BE2C (cell line): ENCODE measurements around the gene RAPGEF6.

Experiments
- DNase-seq: peaks from one replicate; pipeline ENCODE4 v3.0.0-alpha.2; 2020
- H3K27me3 ChIP-seq: fragments of 250-450 bp; sonication (Bioruptor Pico); 2 replicates; pipeline ENCODE4 v1.5.1; 2020; ENCODE audit warnings: mild to moderate bottlenecking
- H3K36me3 ChIP-seq: fragments of 250-450 bp; sonication (Bioruptor Pico); 2 replicates; pipeline ENCODE4 v1.5.1; 2020; ENCODE audit warnings: mild to moderate bottlenecking
- H3K4me1 ChIP-seq: fragments of 250-450 bp; sonication (Bioruptor Pico); 2 replicates; pipeline ENCODE4 v1.5.1; 2020
- H3K4me3 ChIP-seq: 2 replicates; pipeline ENCODE4 v1.5.1; 2011; ENCODE audit warnings: low read depth, low read length
- H3K9me3 ChIP-seq: fragments of 250-450 bp; sonication (Bioruptor Pico); 2 replicates; pipeline ENCODE4 v1.5.1; 2020
- TF ChIP-seq, protein P1 (sequence below): IDR thresholded peaks from 2 replicates; pipeline ENCODE4 v1.5.1; 2012; ENCODE audit warnings: mild to moderate bottlenecking, low read depth, low read length

RAPGEF6 gene

DNA sequence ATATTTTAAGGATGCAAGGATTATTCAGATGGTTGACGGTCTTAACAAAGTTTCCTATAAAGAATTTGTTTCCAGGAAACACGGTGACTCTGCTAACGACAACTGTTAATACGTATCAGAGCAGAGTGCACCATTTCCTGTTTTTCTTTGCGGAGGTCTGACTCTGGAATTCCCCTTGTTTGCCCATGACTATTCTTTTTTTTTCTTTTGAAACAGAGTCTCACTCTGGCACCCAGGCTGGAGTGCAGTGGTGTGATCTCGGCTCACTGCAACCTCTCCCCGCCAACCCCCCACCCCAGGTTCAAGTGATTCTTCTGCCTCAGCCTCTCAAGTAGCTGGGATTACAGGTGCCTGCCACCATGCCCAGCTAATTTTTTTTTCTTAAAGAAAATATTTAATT, 255.3 kb downstream of the RAPGEF6 start:
- DNase-seq = no peak
- TF ChIP-seq, protein P1, sequence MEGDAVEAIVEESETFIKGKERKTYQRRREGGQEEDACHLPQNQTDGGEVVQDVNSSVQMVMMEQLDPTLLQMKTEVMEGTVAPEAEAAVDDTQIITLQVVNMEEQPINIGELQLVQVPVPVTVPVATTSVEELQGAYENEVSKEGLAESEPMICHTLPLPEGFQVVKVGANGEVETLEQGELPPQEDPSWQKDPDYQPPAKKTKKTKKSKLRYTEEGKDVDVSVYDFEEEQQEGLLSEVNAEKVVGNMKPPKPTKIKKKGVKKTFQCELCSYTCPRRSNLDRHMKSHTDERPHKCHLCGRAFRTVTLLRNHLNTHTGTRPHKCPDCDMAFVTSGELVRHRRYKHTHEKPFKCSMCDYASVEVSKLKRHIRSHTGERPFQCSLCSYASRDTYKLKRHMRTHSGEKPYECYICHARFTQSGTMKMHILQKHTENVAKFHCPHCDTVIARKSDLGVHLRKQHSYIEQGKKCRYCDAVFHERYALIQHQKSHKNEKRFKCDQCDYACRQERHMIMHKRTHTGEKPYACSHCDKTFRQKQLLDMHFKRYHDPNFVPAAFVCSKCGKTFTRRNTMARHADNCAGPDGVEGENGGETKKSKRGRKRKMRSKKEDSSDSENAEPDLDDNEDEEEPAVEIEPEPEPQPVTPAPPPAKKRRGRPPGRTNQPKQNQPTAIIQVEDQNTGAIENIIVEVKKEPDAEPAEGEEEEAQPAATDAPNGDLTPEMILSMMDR = no peak
- H3K4me3 ChIP-seq = no peak overlapping the region
- no peaks in the 10 kb centered on the region for H3K27me3 ChIP-seq
- H3K9me3 ChIP-seq = no peaks in the 10 kb centered on the region
- no peaks in the 10 kb centered on the region for H3K36me3 ChIP-seq
- peaks cover 12% of the 10 kb centered on the region for H3K4me1 ChIP-seq

DNA sequence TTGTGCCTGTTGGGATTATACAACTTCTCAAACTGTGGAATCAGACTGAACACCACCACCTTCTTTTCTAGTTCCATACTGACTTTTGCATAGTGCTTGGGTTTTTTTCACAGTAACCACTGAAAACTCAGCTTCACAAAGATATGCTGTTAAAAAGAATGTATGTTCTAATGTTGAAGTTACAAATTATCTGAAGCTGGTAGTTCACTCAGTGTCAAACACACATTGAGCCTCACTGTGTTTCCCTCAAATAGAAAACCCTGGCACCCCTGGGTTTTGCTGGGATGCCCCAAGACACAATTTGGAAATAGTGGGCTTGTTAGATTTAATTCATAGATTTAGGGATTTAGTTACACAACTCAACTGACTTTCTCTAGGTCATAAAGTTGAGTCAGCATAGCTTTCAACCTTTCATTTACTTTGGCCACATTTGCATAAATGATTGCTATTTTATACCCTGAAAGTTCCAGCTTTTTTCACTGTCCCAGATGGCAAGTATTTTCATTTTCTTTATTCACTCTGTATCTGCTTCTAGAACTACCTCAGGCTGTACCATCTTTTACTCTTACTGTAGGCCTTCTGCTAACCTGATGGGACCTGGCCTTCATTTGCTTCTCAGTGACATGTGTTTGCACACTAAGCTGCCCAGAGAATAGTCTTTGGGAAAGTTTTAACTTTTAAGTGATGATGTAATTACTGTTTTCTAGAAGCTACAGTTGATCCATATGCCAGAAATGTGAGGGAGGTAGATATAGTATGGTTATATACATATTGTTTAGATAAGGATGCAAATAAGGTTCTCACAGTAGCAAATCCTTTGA, 256.1 kb downstream of the RAPGEF6 start:
- H3K36me3 ChIP-seq = no peaks in the 10 kb centered on the region
- H3K27me3 ChIP-seq = no peaks in the 10 kb centered on the region
- peaks cover 12% of the 10 kb centered on the region for H3K4me1 ChIP-seq
- TF ChIP-seq, protein P1 = no peak
- no peaks in the 10 kb centered on the region for H3K9me3 ChIP-seq
- no peak for DNase-seq
- no peak overlapping the region for H3K4me3 ChIP-seq

DNA sequence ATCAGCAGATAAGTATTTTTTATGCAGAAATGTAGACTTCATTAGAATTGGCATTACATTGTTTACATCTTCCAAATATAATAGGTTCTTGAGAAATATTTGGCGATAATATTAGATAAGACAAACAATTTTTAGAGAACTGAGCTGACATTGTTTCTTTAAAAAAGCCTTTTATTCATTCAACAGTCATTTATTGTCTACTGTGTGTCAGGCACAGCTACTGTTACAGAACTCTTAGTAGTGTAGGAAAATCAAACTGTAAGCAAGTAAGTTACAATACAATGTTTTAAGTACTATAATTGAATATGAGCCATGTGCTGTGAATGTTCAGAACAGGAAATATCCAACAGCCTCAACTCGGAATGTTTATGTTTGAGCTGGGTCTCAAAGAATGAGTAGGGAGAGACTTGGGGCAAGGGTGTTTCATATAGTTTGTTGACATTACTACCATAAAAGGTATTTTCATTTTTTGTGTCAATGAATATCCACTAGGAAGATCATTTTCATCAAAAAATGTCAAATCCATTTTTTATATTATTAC, 257.2 kb downstream of the RAPGEF6 start:
- Histone ChIP-seq H3K4me1 (peaks cover 11% of the 10 kb centered on the region), H3K36me3 (no peaks in the 10 kb centered on the region), H3K27me3 (no peaks in the 10 kb centered on the region), H3K9me3 (no peaks in the 10 kb centered on the region), H3K4me3 (no peak overlapping the region)
- TF ChIP-seq, protein P1 = no peak
- no peak for DNase-seq

DNA sequence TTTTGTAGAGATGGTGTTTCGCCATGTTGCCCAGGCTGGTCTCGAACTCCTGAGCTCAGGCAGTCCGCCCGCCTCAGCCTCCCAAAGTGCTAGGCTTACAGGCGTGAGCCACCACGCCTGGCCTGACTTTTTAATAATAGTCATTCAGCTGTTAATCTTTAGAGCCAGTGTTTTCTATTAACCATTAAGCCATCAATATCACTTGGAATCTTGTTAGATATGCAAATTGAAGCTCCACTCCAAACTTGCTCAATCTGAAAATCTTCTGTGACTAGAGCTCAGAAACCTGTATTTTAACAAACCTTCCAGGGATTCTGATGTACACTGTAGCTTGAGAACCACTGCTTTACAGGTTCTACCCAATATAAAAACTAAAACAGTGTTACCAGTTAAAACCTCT, 257.7 kb downstream of the RAPGEF6 start:
- no peaks in the 10 kb centered on the region for H3K27me3 ChIP-seq
- no peak overlapping the region for H3K4me3 ChIP-seq
- no peak for DNase-seq
- TF ChIP-seq, protein P1 = no peak
- H3K36me3 ChIP-seq = no peaks in the 10 kb centered on the region
- H3K9me3 ChIP-seq = no peaks in the 10 kb centered on the region
- H3K4me1 ChIP-seq = peaks cover 7% of the 10 kb centered on the region

DNA sequence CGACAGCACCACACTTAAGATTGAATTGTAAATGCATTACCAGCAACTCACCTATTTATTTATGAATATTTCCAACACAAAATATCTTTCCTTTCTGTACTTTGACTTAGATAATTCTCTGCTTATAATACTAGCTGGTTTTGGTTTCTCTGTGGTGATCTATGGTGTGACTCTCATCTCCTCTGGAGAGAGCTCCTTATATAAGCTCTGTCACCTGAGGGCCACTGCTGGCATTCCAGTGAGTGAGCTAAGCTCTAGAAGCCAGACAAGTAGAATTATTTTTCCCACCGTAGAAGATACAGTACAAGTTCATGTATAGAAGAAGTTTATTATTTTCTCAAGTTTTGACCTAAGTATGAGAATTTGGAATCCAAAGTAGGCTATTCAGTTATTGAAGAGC, 259.7 kb downstream of the RAPGEF6 start:
- TF ChIP-seq, protein P1 = no peak
- no peak for DNase-seq
- Histone ChIP-seq H3K27me3 (no peaks in the 10 kb centered on the region), H3K4me3 (no peak overlapping the region), H3K9me3 (no peaks in the 10 kb centered on the region), H3K36me3 (no peaks in the 10 kb centered on the region), H3K4me1 (peaks cover 7% of the 10 kb centered on the region; the same call in 1 of the 2 replicates)
